Stimulated activated CD4-positive, alpha-beta T cell treated with anti-CD3 and anti-CD28 coated beads, Interleukin-12 subunit alpha, Interleukin-12 subunit beta, amount 100 ng/mL, for 24 hours (primary cell): ENCODE data around the gene SLC9A9.

Experiments used
- DNase-seq, 2 experiments: peaks; one replicate each; pipeline ENCODE4 v3.0.0-alpha.2; 2020; ENCODE audit warnings: low read depth in 2 of 2

Gene SLC9A9

GRCh38 chr3:143693506-143693905, 154.8 kb downstream of the SLC9A9 start:
- no peak for DNase-seq

DNA sequence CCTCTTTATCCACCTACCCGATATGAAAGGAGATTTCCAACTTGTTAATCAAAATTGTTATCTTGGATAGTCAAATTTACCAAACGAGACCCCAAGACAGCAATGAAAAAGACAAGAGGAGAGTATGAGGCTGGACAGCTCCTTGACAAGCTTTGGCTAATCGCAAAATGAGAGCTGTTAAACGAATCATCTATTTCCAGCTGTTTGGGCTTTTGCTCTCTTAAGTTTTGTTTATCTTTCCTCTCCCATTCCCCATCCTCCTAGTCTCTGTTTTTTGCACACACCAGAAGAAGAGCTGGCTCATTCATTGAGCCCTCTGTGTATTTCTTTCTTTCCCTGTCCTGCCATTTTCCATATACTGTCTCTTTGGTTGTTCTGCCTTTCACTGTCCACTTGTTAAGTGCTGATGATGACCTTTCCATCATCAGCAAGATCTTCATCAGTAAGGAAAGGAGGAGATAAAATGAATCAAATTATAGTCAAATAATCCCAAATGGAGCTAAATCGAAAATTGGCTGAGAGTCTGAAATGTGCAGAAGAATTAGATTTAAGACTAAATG, 161.6 kb downstream of the SLC9A9 start:
- DNase-seq: no peak

DNA sequence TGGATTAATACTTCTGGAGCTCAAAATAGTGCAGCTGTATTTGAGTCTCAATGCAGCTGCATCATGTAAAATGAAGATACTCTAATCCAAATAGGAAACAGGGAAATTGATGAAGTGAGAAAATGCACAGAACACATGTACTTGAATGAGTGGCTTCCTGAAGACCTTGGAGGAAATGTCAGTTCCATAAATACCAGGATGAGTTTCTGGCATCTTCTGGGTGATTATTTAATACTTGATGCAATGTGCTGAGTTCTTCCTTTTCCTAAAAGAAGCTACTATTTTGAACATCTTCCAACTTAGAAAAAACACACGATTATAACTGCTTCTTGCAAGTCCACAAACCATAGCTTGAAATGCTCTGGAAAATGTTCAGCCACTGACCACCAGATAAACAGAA, 162.8 kb downstream of the SLC9A9 start:
- DNase-seq: no peak

- no peak for DNase-seq
Measured at GRCh38 chr3:143677430-143677829, 170.8 kb downstream of the SLC9A9 start.

DNA sequence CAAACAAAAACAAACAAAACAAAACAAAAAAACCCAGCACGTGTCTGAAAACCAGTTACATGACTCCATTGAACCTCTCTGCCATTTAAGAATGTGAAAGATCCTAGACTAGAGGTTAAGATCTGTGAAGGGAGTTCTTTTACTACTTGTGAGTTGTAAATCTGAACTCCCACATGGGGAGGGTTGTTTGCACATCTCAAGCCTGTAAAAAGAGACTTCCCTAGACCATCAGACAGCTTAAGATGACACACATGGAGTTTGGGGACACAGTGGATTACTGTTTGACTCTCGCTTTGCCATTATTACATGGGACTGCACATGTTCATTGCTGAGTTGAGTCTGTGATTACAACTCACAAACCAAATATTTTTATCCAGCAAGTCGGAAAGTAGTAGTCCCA, 171.5 kb downstream of the SLC9A9 start:
- no peak for DNase-seq

GRCh38 chr3:143676021-143676420, 172.2 kb downstream of the SLC9A9 start:
- no peak for DNase-seq

DNA sequence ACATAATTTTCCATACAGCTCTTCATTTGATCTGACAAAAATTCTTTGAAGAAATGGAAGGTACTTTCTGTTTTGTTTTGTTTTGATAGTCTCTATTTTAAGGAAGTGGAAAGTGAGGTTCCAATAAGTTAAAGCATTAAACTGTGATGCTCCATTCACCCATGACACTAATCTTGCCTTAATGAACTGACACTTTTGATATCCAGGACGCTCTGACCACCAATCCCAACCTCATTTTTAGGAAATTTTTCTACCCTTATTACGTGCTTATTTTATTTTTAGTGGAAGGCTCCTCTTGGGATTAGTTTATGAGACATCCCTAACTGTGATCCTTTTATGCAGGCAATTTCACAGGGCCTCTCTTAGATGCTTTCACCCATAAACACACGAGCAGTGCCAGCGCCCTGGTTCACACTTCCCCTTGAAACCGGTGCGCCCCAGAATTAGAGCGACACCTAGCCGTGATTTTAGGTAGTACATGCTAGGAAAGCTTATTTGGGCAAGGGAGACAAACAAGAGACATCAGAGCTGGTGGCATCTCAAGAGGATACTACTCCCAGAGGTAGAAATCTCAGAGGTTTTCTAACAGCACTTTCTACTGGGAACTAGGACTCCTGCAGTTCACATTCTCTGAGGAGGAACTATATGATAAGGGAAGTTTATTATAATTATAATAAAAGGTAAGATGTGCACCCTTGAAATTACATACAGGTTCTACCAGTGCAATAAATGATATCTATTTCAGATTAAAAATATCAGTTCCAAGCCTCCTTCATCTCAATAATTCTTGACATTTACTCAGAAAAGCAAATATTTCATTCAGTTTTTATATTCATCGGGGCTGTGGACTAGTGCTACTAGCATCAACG, 173.9 kb downstream of the SLC9A9 start:
- peak; percentile 47 to 62 for DNase-seq

DNA sequence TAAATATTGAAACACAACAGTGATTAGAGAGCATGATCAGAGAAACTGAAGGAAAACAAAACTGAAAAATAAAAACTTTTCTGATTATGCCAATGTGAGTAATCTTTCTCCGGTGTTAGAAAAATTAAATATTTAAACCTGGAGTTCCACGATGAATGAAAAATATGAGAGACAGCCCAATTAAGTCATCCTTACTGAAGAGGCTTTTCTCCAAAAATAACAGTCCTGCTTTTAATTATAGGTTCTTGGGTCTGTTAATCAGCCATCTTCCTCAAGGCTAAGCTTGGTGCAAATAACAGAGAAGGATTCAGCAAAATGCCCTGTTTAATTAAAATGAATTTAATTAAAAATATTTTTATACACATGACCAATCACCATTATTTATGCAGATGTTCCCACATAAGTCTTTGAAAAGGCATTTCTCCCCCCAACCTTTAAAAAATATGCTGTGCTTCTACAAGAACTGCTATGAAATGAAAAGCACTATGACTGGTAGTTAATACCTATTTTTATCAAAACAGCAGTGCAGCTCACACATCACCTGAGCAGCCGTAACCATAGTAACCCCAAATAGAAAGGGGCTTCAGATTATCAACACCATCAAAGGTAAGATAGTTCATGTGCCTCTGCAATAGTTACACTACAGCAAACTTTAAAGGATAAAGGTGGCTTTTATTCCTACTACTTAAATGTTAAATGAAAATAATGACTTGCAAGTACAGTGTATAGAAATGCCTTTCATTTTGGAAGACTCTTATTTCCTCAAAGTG, 175.7 kb downstream of the SLC9A9 start:
- no peak for DNase-seq

DNA sequence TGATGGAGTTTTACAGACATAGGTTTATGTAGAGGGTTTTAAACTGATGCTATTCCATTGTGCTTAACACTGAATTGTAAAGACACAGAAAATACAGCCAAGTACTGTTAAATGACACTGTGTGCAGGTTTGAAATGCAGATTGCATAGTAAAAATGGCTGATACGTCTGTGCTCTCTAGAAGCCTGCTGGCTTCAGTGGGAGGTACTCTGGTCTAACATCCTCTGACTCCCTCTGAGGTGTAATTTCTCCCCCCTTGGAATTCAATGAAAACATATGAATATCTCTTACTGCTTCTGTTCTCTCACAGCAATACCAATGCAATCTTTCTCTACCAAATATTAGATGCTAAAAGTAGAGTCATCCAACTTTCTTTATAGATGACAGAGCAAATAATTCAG, 176.6 kb downstream of the SLC9A9 start:
- DNase-seq: no peak

GRCh38 chr3:143668924-143669790, 179.1 kb downstream of the SLC9A9 start:
- DNase-seq: no peak

DNA sequence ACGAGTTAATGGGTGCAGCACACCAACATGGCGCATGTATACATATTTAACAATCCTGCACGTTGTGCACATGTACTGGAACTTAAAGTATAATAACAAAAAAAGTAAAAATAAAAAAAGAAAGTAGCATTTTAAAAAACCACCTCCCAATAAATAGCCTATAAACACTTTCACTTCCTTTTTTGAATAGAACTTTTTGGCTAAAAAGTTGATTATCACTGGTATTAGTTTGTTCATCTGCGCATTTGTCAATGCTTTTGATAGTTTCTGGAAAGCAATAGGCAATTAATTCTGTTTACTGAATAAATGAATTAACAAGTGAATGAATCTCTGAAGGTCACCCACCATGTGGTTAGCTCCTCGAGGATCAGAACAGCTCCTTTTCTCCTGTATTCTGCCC, 179.9 kb downstream of the SLC9A9 start:
- no peak for DNase-seq

DNA sequence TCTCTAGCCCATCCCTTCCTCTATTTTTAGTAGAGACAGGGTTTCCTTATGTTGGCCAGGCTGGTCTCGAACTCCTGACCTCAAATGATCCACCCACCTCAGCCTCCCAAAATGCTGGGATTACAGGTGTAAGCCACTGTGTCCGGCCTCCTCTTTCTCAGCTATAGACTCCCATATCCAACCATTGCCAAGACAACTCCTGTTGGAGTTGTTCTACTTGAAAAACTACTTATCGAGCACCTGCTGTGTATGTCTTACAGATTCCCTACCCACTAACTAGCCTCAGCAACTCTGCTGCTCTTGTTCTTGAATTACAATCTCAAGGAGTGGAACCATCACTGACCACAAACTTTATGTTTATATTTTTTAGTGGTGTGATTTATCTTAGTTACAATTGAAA, 186.6 kb downstream of the SLC9A9 start:
- DNase-seq: no peak

DNA sequence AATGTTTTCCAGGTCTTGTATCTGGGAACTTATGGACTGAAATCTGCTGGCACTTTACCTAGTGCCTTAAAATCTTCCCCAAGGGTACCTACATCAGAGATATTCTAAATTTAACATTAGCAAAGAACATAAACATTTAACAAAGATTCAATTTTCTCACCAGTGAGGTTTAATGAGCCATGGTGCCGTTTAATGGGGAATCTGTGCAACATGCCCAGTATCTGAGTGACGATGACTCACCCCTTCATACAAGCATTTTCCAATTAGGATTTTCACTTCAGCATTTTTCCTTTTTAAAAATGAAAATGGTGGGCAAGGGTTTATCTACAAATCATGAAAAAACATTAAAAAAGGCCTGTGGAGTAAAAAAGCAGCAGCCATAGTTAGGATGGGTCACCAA, 189.4 kb downstream of the SLC9A9 start:
- no peak for DNase-seq

- DNase-seq: no peak
Measured at GRCh38 chr3:143658116-143658515, 190.2 kb downstream of the SLC9A9 start.

- no peak for DNase-seq
Measured at GRCh38 chr3:143657391-143657790, 190.9 kb downstream of the SLC9A9 start.

- DNase-seq: no peak
Measured at GRCh38 chr3:143654906-143655305, 193.4 kb downstream of the SLC9A9 start.

- DNase-seq: no peak
Measured at GRCh38 chr3:143653935-143654334, 194.3 kb downstream of the SLC9A9 start.

- DNase-seq: no peak
Measured at GRCh38 chr3:143653493-143653892, 194.8 kb downstream of the SLC9A9 start.

GRCh38 chr3:143652118-143652517, 196.2 kb downstream of the SLC9A9 start:
- DNase-seq: no peak

- no peak for DNase-seq
Measured at GRCh38 chr3:143650827-143651226, 197.4 kb downstream of the SLC9A9 start.

- no peak for DNase-seq
Measured at GRCh38 chr3:143650120-143650519, 198.1 kb downstream of the SLC9A9 start.

GRCh38 chr3:143648708-143649107, 199.6 kb downstream of the SLC9A9 start:
- no peak for DNase-seq
